ENCODE data around the gene CRTC2.

Gene CRTC2

DNA sequence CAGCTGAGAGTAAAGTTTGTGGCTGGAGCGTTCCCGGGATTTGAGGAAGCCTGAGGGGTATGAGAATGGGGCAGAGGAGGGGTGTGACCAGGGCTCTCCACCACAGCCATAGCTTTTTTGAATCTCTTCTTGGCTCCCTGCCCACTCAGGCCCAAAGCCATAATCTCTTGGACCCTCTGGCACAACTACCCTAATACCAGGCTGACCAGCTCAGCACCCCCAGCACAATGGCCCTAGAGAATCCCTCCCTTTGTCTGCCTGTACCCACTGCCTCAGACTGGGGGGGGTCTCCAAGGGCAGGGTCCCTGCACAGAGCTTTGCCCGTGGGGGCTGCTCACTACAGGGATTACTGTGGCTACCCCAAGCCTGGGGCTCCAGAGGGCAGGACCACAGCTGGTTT, 19.4 kb downstream of the CRTC2 start:
- DNase-seq (ENCODE audit: low spot score), result no peak
- TF ChIP-seq, protein P1, sequence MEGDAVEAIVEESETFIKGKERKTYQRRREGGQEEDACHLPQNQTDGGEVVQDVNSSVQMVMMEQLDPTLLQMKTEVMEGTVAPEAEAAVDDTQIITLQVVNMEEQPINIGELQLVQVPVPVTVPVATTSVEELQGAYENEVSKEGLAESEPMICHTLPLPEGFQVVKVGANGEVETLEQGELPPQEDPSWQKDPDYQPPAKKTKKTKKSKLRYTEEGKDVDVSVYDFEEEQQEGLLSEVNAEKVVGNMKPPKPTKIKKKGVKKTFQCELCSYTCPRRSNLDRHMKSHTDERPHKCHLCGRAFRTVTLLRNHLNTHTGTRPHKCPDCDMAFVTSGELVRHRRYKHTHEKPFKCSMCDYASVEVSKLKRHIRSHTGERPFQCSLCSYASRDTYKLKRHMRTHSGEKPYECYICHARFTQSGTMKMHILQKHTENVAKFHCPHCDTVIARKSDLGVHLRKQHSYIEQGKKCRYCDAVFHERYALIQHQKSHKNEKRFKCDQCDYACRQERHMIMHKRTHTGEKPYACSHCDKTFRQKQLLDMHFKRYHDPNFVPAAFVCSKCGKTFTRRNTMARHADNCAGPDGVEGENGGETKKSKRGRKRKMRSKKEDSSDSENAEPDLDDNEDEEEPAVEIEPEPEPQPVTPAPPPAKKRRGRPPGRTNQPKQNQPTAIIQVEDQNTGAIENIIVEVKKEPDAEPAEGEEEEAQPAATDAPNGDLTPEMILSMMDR (IDR thresholded peaks at IDR 0.05; ENCODE audit: extremely low read depth, insufficient read depth, missing control alignments), result no peak
- in situ Hi-C loops (cut with MboI; ENCODE audit: low pct_unique_long_range_greater_than_20kb, low sequenced_read_pairs, unreplicated experiment), result no loop called here

DNA sequence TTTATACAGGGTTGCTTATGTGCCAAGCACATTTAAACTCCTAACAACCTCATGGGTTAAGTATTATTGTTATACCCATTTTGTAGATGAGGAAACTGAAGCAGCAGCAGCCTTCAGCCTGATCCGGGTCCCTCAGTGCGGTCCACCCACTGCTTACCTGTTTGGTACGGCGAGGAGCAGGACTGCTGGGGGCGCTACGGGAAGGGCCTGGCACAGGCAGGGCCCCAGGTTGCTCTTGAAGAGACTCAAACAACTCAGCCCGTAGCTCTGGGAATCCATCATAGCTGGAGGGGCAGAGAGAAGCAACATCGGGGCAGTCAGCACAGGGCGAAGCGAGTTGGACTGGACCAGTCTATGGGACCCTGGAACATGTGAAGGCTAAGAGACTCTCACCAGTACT, 21.1 kb downstream of the CRTC2 start:
- in situ Hi-C loops (cut with MboI; ENCODE audit: low pct_unique_long_range_greater_than_20kb, low sequenced_read_pairs, unreplicated experiment), result no loop called here
- no peak for DNase-seq (ENCODE audit: low spot score)
- TF ChIP-seq, protein P1 (IDR thresholded peaks at IDR 0.05; ENCODE audit: extremely low read depth, insufficient read depth, missing control alignments), result no peak

DNA sequence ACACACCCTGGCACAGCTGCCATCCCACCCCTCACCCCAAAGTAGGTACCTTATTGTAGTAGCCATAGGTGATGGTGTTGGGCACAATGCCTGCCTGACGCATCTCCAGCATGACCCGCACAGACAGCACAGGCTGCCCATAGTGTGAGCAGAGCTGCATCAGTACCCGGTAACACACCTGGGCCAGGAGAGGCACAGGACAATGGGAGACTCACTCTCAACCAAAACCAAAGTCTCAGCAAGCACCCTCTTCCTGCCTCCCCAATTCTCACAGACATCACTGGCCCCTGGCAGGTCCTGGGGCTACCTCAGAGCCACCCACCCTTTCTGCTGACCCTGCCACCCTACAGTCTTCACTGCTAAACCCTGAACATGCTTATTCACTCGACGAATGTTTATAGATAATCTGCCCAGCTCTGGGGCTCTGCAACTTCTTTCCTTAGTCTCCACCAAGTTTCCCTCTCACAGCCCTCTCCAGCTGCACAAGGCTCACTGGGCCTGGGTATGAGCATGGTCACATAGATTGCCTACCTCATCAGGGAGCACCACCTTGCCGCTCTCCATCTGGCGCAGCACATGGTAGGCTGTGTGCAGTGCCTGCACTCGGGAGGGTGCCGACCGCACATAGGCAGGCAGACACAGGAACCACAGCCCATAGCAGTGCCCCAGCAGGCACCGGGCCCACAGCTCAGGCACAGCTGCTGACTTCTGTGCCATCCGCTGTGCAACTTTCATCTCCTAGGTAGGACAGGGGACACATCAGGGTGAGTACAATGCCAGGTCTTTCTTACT, 22.2 kb downstream of the CRTC2 start:
- in situ Hi-C loops (cut with MboI; ENCODE audit: low pct_unique_long_range_greater_than_20kb, low sequenced_read_pairs, unreplicated experiment), result no loop called here
- TF ChIP-seq, protein P1 (IDR thresholded peaks at IDR 0.05; ENCODE audit: extremely low read depth, insufficient read depth, missing control alignments), result no peak
- no peak for DNase-seq (ENCODE audit: low spot score)

DNA sequence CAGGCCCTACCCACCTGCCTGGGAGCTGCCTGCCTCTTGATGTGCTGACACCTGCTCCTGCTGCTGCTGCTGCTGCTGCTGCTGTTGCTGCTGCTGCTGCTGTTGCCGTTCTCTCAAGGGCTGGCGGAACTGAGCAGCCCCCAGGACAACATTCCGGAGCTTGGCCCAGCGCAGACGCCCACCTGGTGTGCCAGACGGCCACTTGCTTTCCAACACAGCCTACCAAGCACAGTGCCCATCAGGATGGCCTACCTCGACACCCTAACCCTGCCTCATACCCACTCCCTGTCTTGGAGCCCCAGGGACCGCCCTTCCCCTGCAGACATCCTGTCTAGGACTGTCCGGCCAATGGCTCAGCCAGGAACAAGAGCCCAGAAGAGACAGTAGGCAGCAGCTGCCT, 23.7 kb downstream of the CRTC2 start:
- TF ChIP-seq, protein P1 (IDR thresholded peaks at IDR 0.05; ENCODE audit: extremely low read depth, insufficient read depth, missing control alignments), result no peak
- in situ Hi-C loops (cut with MboI; ENCODE audit: low pct_unique_long_range_greater_than_20kb, low sequenced_read_pairs, unreplicated experiment), result no loop called here
- no peak for DNase-seq (ENCODE audit: low spot score)

DNA sequence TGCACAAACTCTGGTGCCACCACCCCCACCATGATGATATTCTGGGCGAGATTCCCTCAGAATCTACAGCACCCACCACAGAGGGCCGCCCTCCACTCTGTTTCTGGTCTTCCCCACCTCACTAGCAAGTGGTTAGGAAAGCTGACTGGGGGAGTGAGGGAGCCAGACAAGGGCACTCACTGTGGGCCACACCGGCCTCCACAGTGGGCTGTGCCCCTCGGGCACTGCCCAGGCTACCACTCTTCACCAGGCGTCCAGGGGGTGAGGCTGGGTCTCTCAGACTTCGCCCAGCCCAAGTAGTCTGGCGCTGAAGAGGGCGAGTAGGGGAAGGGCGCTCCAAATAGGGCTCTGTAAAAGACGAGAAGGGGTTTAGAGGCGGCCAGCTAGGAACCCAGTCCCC, 24.5 kb downstream of the CRTC2 start:
- TF ChIP-seq, protein P1 (IDR thresholded peaks at IDR 0.05; ENCODE audit: extremely low read depth, insufficient read depth, missing control alignments), result no peak
- DNase-seq (ENCODE audit: low spot score), result no peak
- in situ Hi-C loops (cut with MboI; ENCODE audit: low pct_unique_long_range_greater_than_20kb, low sequenced_read_pairs, unreplicated experiment), result no loop called here

DNA sequence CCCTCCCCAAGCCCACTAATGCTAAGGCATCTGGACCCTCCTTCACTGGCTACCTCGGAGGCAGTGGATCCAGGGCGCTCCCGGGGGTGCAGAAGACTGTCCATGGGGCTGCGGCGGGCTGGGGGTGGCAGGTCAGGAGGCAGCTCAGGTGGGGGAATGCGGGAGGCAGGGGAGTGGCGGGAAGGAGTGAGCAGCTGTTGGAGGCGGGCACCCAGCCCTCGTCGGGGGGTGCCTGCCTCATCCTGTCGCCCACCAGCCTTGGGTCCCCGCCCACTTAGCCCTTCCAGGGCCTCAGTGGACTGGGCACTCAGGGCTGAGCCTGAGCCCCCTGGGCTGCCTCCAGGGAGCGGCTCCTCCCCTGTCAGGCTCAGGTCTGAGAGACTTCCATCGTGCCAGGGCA, 25.0 kb downstream of the CRTC2 start:
- in situ Hi-C loops (cut with MboI; ENCODE audit: low pct_unique_long_range_greater_than_20kb, low sequenced_read_pairs, unreplicated experiment), result no loop called here
- DNase-seq (ENCODE audit: low spot score), result no peak
- TF ChIP-seq, protein P1 (IDR thresholded peaks at IDR 0.05; ENCODE audit: extremely low read depth, insufficient read depth, missing control alignments), result no peak

All from GM13977 (cell line).